HCT116 (cell line): ENCODE measurements around the gene TNNT2. TPM values are rescaled to one million over a fixed set of nuclear protein-coding genes. Genes with fewer than 3 reads are reported as not detected.

Source experiments
- ATAC-seq: fragments of 200-7000 bp; cut with Tn5 transposase; 2 replicates; pipeline ENCODE4 v1.9.1; 2020; ENCODE audit warnings: mild to moderate bottlenecking, moderate library complexity
- BruUV-seq: library from RNA; stranded (reverse); fragments of 400-500 nt; replicated peaks from 2 replicates; lab custom pipeline; 2021; lab: Mats Ljungman, UMichigan
- CTCF ChIA-PET: fragments of 300-600 bp; sonication (Branson Sonifier 250); formaldehyde crosslinking; loops from one replicate; lab custom pipeline; 2021; ENCODE audit warnings: antibody characterized with exemption; lab: Charles Lee
- POLR2A ChIA-PET: fragments of 300-600, 350-600 bp; sonication (Branson Sonifier 250); formaldehyde crosslinking; loops from one replicate; lab custom pipeline; 2021; ENCODE audit warnings: antibody characterized with exemption; lab: Charles Lee
- RAD21 ChIA-PET, 2 experiments: fragments of 300-600 bp; sonication (Branson Sonifier 250); formaldehyde crosslinking; loops; one replicate each; lab custom pipeline; 2023; ENCODE audit warnings: low total read pairs in 2 of 2; ENCODE audit not compliant: uncharacterized antibody in 2 of 2, unreplicated experiment in 2 of 2, low non-redundant PET in 1 of 2; lab: Charles Lee
- DNase-seq: peaks from one replicate; pipeline ENCODE4 v3.0.0-alpha.2; 2010; ENCODE audit warnings: low read depth, low spot score
- H2AFZ ChIP-seq: fragments of 200-600 bp; shearing (Covaris generic), sonication (generic); 2 replicates; pipeline ENCODE4 v1.6.1; 2017; ENCODE audit warnings: low read depth, mixed run types, mixed read lengths, antibody characterized with exemption, low read length; ENCODE audit not compliant: poor library complexity, severe bottlenecking
- H3K27ac ChIP-seq: 2 replicates; pipeline ENCODE4 v1.5.1; 2012; ENCODE audit warnings: low read depth, low read length
- H3K27me3 ChIP-seq: fragments of 200-600 bp; sonication (generic); 2 replicates; pipeline ENCODE4 v1.6.1; 2016; ENCODE audit warnings: mixed run types, low read length, mixed read lengths; ENCODE audit not compliant: insufficient read depth
- H3K36me3 ChIP-seq, 2 experiments: fragments of 200-500 bp in 1 of 2; fragments of 200-600 bp in 1 of 2; sonication (Bioruptor generic) in 1 of 2; sonication (generic) in 1 of 2; 2 replicates each; pipeline versions ENCODE4 v1.5.1 to v1.6.1; 2014 to 2016; ENCODE audit warnings: low read length in 2 of 2, inconsistent platforms in 1 of 2, mixed read lengths in 1 of 2, mixed run types in 1 of 2; ENCODE audit not compliant: insufficient read depth in 2 of 2, control insufficient read depth in 1 of 2
- H3K4me1 ChIP-seq, 2 experiments: fragments of 200-600 bp in 1 of 2; sonication (generic) in 1 of 2; 2 replicates each; pipeline versions ENCODE4 v1.5.1 to v1.6.1; 2012 to 2017; ENCODE audit warnings: low read length in 2 of 2, inconsistent platforms in 1 of 2, mild to moderate bottlenecking in 1 of 2, mixed read lengths in 1 of 2, mixed run types in 1 of 2, moderate library complexity in 1 of 2; ENCODE audit not compliant: insufficient read depth in 2 of 2, control insufficient read depth in 1 of 2
- H3K4me2 ChIP-seq: fragments of 200-600 bp; sonication (generic); 2 replicates; pipeline ENCODE4 v1.6.1; 2017; ENCODE audit warnings: mixed run types, low read length, mixed read lengths
- H3K4me3 ChIP-seq, 2 experiments: fragments of 200-600 bp in 1 of 2; sonication (generic) in 1 of 2; replicated peaks in 1 of 2; 2 replicates each; pipeline ENCODE4 v1.5.1; 2011 to 2016; ENCODE audit warnings: low read length in 2 of 2, control low read depth in 1 of 2, low read depth in 1 of 2, mild to moderate bottlenecking in 1 of 2, mixed read lengths in 1 of 2, mixed run types in 1 of 2
- H3K79me2 ChIP-seq: fragments of 200-600 bp; sonication (generic); 2 replicates; pipeline ENCODE4 v1.6.1; 2017; ENCODE audit warnings: mild to moderate bottlenecking, mixed run types, low read length, moderate library complexity, mixed read lengths; ENCODE audit not compliant: insufficient read depth
- H3K9ac ChIP-seq: fragments of 200-600 bp; sonication (generic); 2 replicates; pipeline ENCODE4 v1.6.1; 2016; ENCODE audit warnings: low read length, mixed read lengths
- H3K9me2 ChIP-seq: fragments of 200-600 bp; sonication (generic), shearing (Covaris generic); 2 replicates; pipeline ENCODE4 v1.6.1; 2017; ENCODE audit warnings: mixed run types, mild to moderate bottlenecking, moderate library complexity; ENCODE audit not compliant: insufficient read depth
- H3K9me3 ChIP-seq, 2 experiments: fragments of 200-500 bp in 1 of 2; fragments of 200-600 bp in 1 of 2; sonication (Bioruptor generic) in 1 of 2; sonication (generic) in 1 of 2; 2 replicates each; pipeline ENCODE4 v1.6.1; 2014 to 2017; ENCODE audit warnings: low read length in 2 of 2, mixed read lengths in 2 of 2, inconsistent platforms in 1 of 2, low read depth in 1 of 2, mild to moderate bottlenecking in 1 of 2, mixed run types in 1 of 2, moderate library complexity in 1 of 2; ENCODE audit not compliant: control insufficient read depth in 1 of 2, insufficient read depth in 1 of 2
- H4K20me1 ChIP-seq: fragments of 200-600 bp; sonication (generic), shearing (Covaris generic); 2 replicates; pipeline ENCODE4 v1.6.1; 2017; ENCODE audit warnings: mixed run types, mild to moderate bottlenecking, moderate library complexity; ENCODE audit not compliant: insufficient read depth
- ATF3 ChIP-seq: IDR thresholded peaks from 2 replicates; pipeline ENCODE4 v1.6.1; 2012
- CBX3 ChIP-seq: IDR thresholded peaks from 2 replicates; pipeline ENCODE4 v1.6.1; 2012; ENCODE audit warnings: low read depth
- EGR1 ChIP-seq: IDR thresholded peaks from 2 replicates; pipeline ENCODE4 v1.6.1; 2012; ENCODE audit warnings: low read depth
- EZH2 ChIP-seq: fragments of 200-600 bp; sonication (generic); IDR thresholded peaks from 2 replicates; pipeline ENCODE4 v1.6.1; 2017; ENCODE audit warnings: antibody characterized with exemption, mixed run types
- EZH2phosphoT487 ChIP-seq: fragments of 200-600 bp; IDR thresholded peaks from 2 replicates; pipeline ENCODE4 v1.6.1; 2018; ENCODE audit warnings: antibody characterized with exemption, borderline replicate concordance
- FOSL1 ChIP-seq: IDR thresholded peaks from 2 replicates; pipeline ENCODE4 v1.6.1; 2012; ENCODE audit warnings: low read depth
- JUND ChIP-seq: IDR thresholded peaks from 2 replicates; pipeline ENCODE4 v1.6.1; 2012
- POLR2A ChIP-seq: IDR thresholded peaks from 2 replicates; pipeline ENCODE4 v1.7.0; 2011; ENCODE audit warnings: borderline replicate concordance; ENCODE audit not compliant: insufficient read depth, insufficient read length; ENCODE audit errors: extremely low read depth
- POLR2AphosphoS5 ChIP-seq: IDR thresholded peaks from 2 replicates; pipeline ENCODE4 v1.6.1; 2011; ENCODE audit warnings: mild to moderate bottlenecking, low read depth, low read length, moderate library complexity
- RAD21 ChIP-seq: IDR thresholded peaks from 2 replicates; pipeline ENCODE4 v1.6.1; 2012; ENCODE audit warnings: low read depth, mild to moderate bottlenecking
- REST ChIP-seq: IDR thresholded peaks from 2 replicates; pipeline ENCODE4 v1.6.1; 2012; ENCODE audit warnings: low read depth
- SIN3A ChIP-seq: IDR thresholded peaks from 2 replicates; pipeline ENCODE4 v1.6.1; 2012; ENCODE audit warnings: low read depth
- SP1 ChIP-seq: IDR thresholded peaks from 2 replicates; pipeline ENCODE4 v1.6.1; 2012; ENCODE audit warnings: low read depth
- SRF ChIP-seq: IDR thresholded peaks from 2 replicates; pipeline ENCODE4 v1.6.1; 2012; ENCODE audit warnings: low read depth
- TCF7L2 ChIP-seq: IDR thresholded peaks from 2 replicates; pipeline ENCODE4 v1.7.0; 2011; ENCODE audit warnings: borderline replicate concordance, inconsistent platforms; ENCODE audit not compliant: insufficient read depth, insufficient read length; ENCODE audit errors: extremely low read depth
- YY1 ChIP-seq: IDR thresholded peaks from 2 replicates; pipeline ENCODE4 v1.6.1; 2011; ENCODE audit warnings: low read length, low read depth, moderate library complexity, mild to moderate bottlenecking; ENCODE audit not compliant: insufficient replicate concordance; ENCODE audit errors: extremely low read depth
- ZBTB33 ChIP-seq: IDR thresholded peaks from 2 replicates; pipeline ENCODE4 v1.6.1; 2011; ENCODE audit warnings: mild to moderate bottlenecking, low read length, moderate library complexity; ENCODE audit not compliant: insufficient replicate concordance; ENCODE audit errors: extremely low read depth
- ZFX ChIP-seq: fragments of 450-650 bp; IDR thresholded peaks from 2 replicates; pipeline ENCODE4 v1.6.1; 2017
- intact Hi-C: fragments of 100-400 bp; cut with micrococcal nuclease; formaldehyde crosslinking; loops from 2 replicates; pipeline ENCODE4 v1.10.0; 2022
- total RNA-seq: library from RNA; stranded (reverse); gene quantifications from one replicate; pipeline ENCODE4 v1.2.1, GENCODE V29; 2021; ENCODE audit not compliant: unreplicated experiment
- TF ChIP-seq, protein P1 (sequence below), 3 experiments: fragments of 200-600 bp in 1 of 3; sonication (generic) in 1 of 3; IDR thresholded peaks in 2 of 3; conservative IDR thresholded peaks in 1 of 3; 2 replicates each; pipeline ENCODE4 v1.5.1; 2012 to 2017; ENCODE audit warnings: low read depth in 2 of 3, low read length in 2 of 3, antibody characterized with exemption in 1 of 3, borderline replicate concordance in 1 of 3, control low read depth in 1 of 3, mild to moderate bottlenecking in 1 of 3, mixed read lengths in 1 of 3, mixed run types in 1 of 3, moderate library complexity in 1 of 3; ENCODE audit not compliant: insufficient read depth in 1 of 3
- TF ChIP-seq, protein P2 (sequence below): IDR thresholded peaks from 2 replicates; pipeline ENCODE4 v1.6.1; 2012

TNNT2 gene
- total RNA-seq, 1 experiment from 2014 or later, result 2.0 TPM

DNA sequence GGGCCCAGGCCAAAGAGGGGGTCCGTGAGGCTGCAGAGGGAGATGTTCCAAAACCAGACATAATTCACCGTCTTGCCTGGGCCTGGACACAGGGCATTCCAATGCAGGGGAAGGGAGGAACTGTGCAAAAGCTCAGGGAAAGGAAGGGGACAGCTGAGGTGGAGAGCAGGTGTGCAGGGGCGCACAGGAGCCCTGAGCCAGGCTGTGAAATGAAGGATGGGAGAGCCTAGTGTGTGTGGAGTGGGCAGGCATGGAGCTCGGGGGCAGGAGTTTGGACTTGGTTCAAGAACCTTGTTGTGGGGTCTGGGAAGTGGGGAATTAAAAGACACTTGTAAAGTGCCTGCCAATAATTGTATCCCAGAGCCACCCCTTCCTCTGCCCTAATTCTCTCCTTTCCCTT, 41.8 kb upstream of the TNNT2 start:
- POLR2A ChIA-PET, result no interaction called here
- no peak overlapping the region for H3K9ac ChIP-seq
- H3K79me2 ChIP-seq, result no peaks in the 10 kb centered on the region
- H3K4me1 ChIP-seq, result peaks cover 0 to under 1% of the 10 kb centered on the region in 2 experiments; a peak in 2 of 4 replicates
- CTCF ChIA-PET, result no interaction called here
- no TSS peak for BruUV-seq
- DNase-seq (no peak), ATAC-seq (no peak)
- H2AFZ ChIP-seq, result no peak overlapping the region
- RAD21 ChIA-PET, result no interaction called here
- H3K9me2 ChIP-seq, result no peaks in the 10 kb centered on the region
- H3K27ac ChIP-seq, result no peak overlapping the region
- TF ChIP-seq FOSL1 (no peak), ZFX (no peak), ATF3 (no peak), SRF (no peak), RAD21 (no peak), CBX3 (no peak), POLR2A (no peak), SP1 (no peak), EZH2phosphoT487 (no peak), TCF7L2 (no peak), POLR2AphosphoS5 (no peak), EGR1 (no peak), YY1 (no peak), JUND (no peak), SIN3A (no peak), ZBTB33 (no peak), REST (no peak), EZH2 (no peak)
- TF ChIP-seq, protein P1, sequence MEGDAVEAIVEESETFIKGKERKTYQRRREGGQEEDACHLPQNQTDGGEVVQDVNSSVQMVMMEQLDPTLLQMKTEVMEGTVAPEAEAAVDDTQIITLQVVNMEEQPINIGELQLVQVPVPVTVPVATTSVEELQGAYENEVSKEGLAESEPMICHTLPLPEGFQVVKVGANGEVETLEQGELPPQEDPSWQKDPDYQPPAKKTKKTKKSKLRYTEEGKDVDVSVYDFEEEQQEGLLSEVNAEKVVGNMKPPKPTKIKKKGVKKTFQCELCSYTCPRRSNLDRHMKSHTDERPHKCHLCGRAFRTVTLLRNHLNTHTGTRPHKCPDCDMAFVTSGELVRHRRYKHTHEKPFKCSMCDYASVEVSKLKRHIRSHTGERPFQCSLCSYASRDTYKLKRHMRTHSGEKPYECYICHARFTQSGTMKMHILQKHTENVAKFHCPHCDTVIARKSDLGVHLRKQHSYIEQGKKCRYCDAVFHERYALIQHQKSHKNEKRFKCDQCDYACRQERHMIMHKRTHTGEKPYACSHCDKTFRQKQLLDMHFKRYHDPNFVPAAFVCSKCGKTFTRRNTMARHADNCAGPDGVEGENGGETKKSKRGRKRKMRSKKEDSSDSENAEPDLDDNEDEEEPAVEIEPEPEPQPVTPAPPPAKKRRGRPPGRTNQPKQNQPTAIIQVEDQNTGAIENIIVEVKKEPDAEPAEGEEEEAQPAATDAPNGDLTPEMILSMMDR (IDR thresholded peaks at IDR 0.05 in 2 of 3, conservative IDR thresholded peaks at IDR 0.05 in 1 of 3; ENCODE audit: borderline replicate concordance in 1 of 3, insufficient read depth in 1 of 3, low read depth in 2 of 3, low read length in 2 of 3), result no peak
- TF ChIP-seq, protein P2, sequence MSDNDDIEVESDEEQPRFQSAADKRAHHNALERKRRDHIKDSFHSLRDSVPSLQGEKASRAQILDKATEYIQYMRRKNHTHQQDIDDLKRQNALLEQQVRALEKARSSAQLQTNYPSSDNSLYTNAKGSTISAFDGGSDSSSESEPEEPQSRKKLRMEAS, result no peak
- H3K4me2 ChIP-seq, result no peak overlapping the region
- intact Hi-C loops, result no loop called here
- H3K27me3 ChIP-seq, result no peaks in the 10 kb centered on the region
- H3K4me3 ChIP-seq, result no peak overlapping the region
- H3K36me3 ChIP-seq, result no peaks in the 10 kb centered on the region
- H4K20me1 ChIP-seq, result no peaks in the 10 kb centered on the region
- no peaks in the 10 kb centered on the region for H3K9me3 ChIP-seq
